GM21390 (cell line): ENCODE measurements around the gene OR2AT4.
"Not testable (repeated sequence)": the region's sequence is repeated elsewhere in the genome, so short reads cannot be mapped to it uniquely, and the experiment has no call there.

Experiments
- ATAC-seq: cut with Tn5 transposase; IDR thresholded peaks from one replicate; pipeline ENCODE4 v1.9.1; 2021; ENCODE audit not compliant: unreplicated experiment

The OR2AT4 gene

GRCh38 chr11:75103380-75104026, 6.8 kb upstream of the OR2AT4 start:
- no peak for ATAC-seq

DNA sequence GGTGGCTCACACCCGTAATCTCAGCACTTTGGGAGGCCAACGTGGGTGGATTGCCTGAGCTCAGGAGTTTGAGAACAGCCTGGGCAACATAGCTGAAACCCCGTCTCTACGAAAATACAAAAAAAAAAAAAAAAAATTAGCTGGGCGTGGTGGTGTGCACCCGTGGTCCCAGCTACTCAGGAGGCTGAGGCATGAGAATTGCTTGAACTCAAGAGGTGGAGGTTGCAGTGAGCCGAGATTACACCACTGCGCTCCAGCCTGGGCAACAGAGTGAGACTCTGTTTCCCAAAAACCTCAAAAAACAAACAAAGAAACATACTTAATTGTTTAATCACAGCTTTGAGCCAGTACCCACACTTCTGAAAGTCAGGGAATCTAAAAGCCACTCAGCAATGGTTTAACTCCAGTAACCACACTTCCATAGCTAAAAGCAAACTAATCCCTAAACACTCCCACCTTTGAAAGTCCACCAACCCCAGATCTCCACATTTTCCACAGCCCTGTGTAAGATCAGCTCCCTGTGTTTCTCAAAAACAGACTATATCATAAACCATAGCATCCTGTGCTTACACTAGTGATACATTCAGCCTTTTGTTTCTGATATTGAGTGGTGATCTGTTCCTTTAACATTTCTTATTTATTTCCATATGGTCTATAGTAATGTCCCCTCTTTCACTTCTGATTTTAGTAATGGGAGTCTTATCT, 4.9 kb upstream of the OR2AT4 start:
- no peak for ATAC-seq

DNA sequence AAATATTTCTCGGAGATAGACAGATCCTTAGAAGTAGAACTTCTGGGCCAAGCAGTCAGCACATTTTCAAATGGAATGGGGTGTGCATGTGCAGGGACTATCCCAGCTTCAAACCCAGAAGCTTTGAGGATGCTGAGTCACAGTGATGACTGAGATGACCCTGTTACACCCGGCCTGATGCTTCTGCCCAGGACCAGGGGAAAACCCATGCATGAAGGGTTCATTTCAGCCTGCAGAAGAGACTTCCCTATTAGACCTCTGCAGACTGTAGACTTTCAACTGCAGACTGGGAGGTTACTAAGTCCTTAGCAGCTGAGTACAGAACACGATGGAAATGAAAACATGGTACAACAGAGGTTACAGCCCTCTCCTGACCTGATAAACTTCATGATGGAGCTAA, 3.6 kb upstream of the OR2AT4 start:
- peak; percentile 90 for ATAC-seq

DNA sequence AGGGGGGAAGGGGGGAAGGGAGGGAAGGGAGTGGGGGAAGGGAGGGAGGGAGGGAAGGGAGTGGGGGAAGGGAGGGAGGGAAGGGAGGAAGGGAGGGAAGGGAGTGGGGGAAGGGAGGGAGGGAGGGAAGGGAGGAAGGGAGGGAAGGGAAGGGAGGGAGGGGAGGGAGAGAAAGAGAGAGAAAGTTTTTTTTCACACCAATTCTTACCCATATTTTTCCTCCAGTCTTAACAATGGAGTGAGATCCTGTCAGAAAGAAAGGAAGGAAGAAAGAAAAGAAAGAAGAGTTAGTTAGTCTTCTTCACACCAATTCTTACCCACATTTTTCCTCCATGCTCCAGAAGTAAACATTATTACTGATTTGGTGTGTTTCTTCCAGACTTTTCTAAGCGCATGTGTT, 3.0 kb upstream of the OR2AT4 start:
- ATAC-seq, result no peak

DNA sequence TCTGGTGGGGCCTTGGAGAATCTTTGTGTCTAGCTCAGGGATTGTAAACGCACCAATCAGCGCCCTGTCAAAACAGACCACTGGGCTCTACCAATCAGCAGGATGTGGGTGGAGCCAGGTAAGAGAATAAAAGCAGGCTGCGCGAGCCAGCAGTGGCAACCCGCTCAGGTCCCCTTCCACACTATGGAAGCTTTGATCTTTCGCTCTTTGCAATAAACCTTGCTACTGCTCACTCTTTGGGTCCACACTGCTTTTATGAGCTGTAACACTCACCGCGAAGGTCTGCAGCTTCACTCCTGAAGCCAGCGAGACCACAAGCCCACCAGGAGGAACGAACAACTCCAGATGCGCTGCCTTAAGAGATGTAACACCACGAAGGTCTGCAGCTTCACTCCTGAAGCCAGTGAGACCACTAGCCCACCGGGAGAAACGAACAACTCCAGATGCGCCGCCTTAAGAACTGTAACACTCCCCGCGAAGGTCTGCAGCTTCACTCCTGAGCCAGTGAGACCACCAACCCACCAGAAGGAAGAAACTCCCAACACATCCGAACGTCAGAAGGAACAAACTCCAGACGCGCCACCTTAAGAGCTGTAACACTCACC, 2.3 kb upstream of the OR2AT4 start:
- ATAC-seq, result not testable (repeated sequence)

- ATAC-seq, result not testable (repeated sequence)
Observed at GRCh38 chr11:75098181-75098580, 1.5 kb upstream of the OR2AT4 start.

GRCh38 chr11:75097173-75097557, 489 bp upstream of the OR2AT4 start:
- no peak for ATAC-seq

- ATAC-seq, result not testable (repeated sequence)
Observed at GRCh38 chr11:75094382-75094781, 2.3 kb downstream of the OR2AT4 start.

DNA sequence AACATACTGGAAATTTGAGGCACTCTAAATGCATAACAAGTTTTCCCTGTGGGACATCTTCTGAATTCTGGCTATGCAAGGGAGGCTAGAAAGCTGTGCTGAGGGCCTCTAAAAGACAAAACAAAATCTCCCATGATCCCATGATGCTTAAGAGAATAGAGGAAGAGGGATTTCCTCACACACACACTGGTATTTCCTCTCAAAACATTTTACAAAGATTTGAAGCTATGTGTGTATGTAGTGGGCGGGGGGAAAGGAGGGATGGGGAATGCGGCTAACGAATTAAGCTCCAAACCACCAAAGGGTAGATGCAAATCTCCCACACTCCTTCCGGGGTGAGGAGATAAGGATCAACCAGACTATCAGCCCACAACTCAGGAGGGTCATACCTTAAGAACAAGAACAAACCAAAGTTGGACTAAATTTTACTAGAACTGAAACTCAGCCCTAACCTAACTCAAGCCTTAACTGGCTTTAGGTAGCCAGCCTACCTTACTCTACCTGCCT, 6.0 kb downstream of the OR2AT4 start:
- ATAC-seq, result no peak

DNA sequence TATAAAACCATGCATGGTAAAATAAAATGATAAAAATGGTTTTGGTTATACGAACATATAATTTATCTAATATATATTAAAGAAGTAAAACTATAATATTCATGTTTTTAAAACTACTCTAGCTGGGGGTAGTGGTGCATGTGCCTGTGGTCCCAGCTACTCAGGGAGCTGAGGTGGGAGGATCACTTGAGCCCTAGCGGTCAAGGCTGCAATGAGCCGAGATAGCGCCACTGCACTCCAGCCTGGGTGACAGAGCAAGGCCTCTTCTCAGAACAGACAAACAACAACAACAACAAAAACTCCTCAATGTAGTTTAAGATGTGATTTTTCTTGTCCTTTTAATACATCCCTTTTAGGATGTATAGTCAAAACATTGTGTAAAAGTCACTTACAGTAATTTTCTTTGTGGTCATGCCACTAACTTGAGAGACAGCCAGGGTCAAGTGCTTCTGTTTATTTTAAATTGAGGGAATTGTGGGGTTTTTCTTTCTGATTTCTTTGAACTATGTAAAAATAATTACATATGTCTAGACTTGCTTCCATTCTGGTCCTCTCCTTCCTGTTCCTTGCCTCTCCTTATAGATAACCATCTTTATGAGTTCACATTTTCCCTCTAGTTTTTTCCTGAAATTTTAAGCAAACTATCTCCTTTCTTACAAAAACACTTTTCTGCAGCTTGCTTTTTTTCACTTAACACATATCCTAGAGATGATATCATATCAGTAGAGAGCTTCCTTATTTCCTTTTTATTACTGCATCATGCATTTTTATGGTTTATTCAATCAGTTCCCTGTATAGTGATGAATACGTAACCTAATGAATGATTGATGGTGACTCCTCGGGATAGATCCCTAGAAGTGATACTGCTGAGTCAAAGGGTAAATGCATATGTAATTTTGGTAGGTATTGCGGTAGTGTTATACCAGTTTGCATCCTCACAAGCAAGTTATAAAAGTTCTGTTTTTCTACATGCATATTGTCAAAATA, 9.1 kb downstream of the OR2AT4 start:
- ATAC-seq, result no peak

DNA sequence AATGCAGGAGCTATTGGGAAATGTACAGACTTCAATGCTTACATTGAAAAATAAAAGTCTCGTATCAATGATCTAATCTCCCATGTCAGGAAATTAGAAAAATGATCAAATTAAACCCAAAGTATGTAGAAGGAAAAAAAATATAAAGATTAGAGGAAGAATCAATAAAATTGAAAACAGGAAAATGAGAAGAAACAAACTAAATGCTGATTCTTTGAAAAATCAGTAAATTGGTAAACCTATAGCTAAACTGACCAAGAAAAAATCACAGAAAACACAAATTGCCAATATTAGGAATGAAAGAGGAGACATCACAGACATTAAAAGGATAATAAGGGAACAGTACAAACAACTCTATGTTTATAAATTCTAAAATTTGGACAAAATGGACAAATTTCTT, 11.8 kb downstream of the OR2AT4 start:
- no peak for ATAC-seq

GRCh38 chr11:75083217-75083605, 13.5 kb downstream of the OR2AT4 start:
- no peak for ATAC-seq

GRCh38 chr11:75082601-75083216, 14.0 kb downstream of the OR2AT4 start:
- ATAC-seq, result no peak

GRCh38 chr11:75079546-75079945, 17.1 kb downstream of the OR2AT4 start:
- ATAC-seq, result no peak

DNA sequence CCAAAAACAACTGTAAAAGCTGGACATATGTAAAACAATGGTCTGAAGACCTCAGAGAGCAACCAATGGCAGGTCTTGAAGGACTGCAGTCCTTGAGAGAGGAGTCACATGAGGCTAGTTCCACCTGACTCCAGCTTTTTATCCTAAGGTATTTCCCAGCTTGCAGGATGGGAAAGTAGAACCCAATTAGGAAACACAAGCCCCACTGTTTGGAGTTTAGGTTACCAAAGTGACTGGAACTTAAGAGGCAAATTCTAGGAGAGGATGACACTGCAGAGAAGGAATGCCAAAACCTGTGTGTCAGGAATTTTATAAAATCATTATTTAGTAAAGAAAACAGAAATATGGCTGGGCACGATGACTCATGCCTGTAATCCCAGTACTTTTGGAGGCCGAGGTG, 18.4 kb downstream of the OR2AT4 start:
- no peak for ATAC-seq

DNA sequence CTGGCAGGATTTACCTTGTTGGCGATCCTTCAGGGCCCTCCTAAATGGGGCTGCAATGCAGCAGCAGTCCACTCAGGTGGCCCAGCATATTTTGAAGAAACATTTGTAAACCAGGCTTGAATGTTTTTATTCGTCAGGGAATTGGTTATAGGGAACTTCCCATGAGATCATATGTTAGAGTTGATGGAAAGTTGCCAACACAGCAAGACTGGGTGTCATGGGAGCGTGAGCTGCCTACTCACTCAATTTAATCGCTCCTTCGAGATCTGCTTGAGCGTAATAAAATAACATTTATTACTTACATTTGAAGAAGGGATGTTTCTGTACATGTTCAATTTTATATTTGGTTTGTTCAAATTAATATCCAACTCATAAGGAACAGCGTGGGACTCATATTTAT, 19.4 kb downstream of the OR2AT4 start:
- ATAC-seq, result no peak

DNA sequence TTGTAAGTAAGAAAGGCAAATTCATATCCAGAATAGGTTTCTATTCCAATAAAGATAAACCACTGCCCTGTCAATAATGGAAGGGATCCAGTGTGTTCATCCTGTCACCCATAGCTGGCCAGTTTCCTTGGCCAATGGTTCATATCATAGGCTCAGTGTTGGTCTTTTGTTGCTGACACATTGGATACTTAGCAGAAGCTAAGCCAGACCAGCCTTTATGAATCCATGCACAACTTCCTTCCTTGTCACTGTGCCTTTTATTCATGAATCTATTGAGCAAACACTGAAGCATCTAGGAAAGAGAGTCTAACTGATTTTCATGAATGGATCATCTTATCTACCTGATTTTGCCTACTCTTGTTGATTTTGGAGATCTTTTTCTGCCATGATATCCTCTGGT, 20.0 kb downstream of the OR2AT4 start:
- ATAC-seq, result no peak

- ATAC-seq, result no peak
Observed at GRCh38 chr11:75073459-75074190, 23.1 kb downstream of the OR2AT4 start.

DNA sequence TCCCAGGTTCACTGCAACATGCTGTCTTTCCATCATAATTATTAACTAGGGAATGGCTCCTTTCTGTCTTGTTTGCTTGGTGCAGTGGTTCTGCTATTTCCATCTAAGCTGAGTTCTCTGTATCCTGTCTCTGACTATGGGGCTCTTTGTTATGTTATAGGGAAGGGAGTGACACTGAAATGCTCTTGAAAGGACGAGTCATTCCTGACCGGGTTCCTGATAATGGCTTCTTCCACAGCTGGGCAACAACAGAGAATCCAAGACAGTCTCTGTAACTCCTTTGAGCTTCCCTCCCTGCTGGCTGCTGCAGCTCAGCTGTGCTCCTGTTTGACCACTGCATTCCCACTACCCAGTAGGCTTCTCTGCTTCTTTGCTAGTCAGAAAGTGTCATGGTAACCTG, 24.1 kb downstream of the OR2AT4 start:
- no peak for ATAC-seq

DNA sequence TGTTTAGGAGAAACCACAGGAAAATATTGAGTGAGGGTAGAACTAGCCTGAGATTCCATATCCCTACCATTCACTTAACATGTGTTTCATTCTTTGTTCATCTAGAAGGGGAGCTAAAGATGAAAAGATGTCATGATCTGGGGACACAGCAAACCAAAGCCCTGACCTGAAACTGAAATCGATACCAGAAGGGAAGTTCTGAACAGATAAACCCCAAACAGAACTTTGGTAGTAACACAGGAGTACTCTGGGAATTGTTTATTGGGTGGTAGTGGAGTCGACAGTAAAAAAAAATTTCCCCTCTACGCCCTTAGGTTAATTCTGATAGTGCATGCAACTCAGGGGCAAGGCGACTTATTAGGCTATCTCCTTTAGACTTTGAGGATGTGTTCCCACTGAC, 27.2 kb downstream of the OR2AT4 start:
- no peak for ATAC-seq
